ENCODE data around the gene CYYR1. TPM values are rescaled to one million over a fixed set of nuclear protein-coding genes. Genes with fewer than 3 reads are reported as not detected.

CYYR1 gene
- polyA plus RNA-seq, 3 donors: 0.16 to 0.30 TPM; not detected in 1

GRCh38 chr21:26597981-26598380, 24.9 kb upstream of the CYYR1 start:
- H3K4me1 Mint-ChIP-seq: no peaks in the 10 kb centered on the region
- no peak overlapping the region for H3K4me2 ChIP-seq (replicated peaks; ENCODE audit: extremely low read depth, low read length, poor library complexity, severe bottlenecking)
- intact Hi-C loops (cut with micrococcal nuclease): no loop called here

DNA sequence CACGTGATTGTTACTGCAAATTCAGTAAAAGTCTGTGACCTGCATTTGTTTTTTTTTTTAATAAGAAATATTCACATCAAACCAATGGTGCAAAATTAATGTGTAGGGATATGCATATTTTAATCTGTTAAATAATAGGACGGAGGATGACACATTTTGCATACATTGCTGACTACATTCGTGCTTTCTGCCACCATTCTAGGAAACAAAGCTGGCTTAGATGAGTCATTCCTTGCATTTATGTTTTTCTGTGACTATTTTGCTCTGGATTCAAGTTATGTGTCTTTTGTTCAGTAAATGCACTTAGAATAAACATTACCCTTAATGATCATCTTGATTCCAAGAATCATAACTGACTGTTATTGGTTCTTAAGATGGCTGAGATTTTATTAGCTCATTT, 23.9 kb upstream of the CYYR1 start:
- DNase-seq: no peak
- H3K27ac ChIP-seq (ENCODE audit: low read depth in 1 of 2, low read length in 2 of 2): no peak overlapping the region
- no peaks in the 10 kb centered on the region for H3K4me1 ChIP-seq (ENCODE audit: control insufficient read depth in 1 of 2, insufficient read depth in 2 of 2, low read length in 2 of 2)
- Mint-ChIP-seq H3K36me3 (no peaks in the 10 kb centered on the region), H3K27me3 (ENCODE audit: low read depth in 3 of 3) (peaks cover 0 to 2% (median 0%) of the 10 kb centered on the region in 3 donors), H3K9me3 (peaks cover 0 to 7% (median 0%) of the 10 kb centered on the region in 7 donors), H3K4me3 (no peak overlapping the region), H3K4me1 (no peaks in the 10 kb centered on the region), H3K27ac (no peak overlapping the region)
- intact Hi-C loops (cut with micrococcal nuclease): no loop called here
- H2AFZ ChIP-seq (ENCODE audit: insufficient read depth, low read depth, low read length, poor library complexity, severe bottlenecking): no peak overlapping the region
- H3K4me3 ChIP-seq (replicated peaks in 1 of 3; ENCODE audit: low read depth in 2 of 3, low read length in 3 of 3): no peak overlapping the region
- H3K9ac ChIP-seq (ENCODE audit: insufficient read depth, low read length, poor library complexity, severe bottlenecking): no peak overlapping the region
- no peak overlapping the region for H3K4me2 ChIP-seq (replicated peaks; ENCODE audit: extremely low read depth, low read length, poor library complexity, severe bottlenecking)
- no peak for TF ChIP-seq CTCF (IDR thresholded peaks at IDR 0.05)
- no peaks in the 10 kb centered on the region for H3K27me3 ChIP-seq (ENCODE audit: control insufficient read depth in 2 of 2, insufficient read depth in 2 of 2, low read length in 2 of 2)
- H3K79me2 ChIP-seq (ENCODE audit: insufficient read depth, low read length): no peaks in the 10 kb centered on the region
- H3K9me3 ChIP-seq (replicated peaks in 1 of 2; ENCODE audit: control insufficient read depth in 1 of 2, insufficient read depth in 1 of 2, low read length in 2 of 2): no peaks in the 10 kb centered on the region
- H3K36me3 ChIP-seq (replicated peaks in 1 of 2; ENCODE audit: control insufficient read depth in 1 of 2, insufficient read depth in 2 of 2, low read length in 2 of 2): no peaks in the 10 kb centered on the region
- no CpG with 5 or more reads among the region's 3 CpGs for WGBS (ENCODE audit: insufficient coverage)
- H4K20me1 ChIP-seq (ENCODE audit: insufficient read depth, low read length): no peaks in the 10 kb centered on the region

More at GRCh38 chr21:26597981-26598380, 24.9 kb upstream of the CYYR1 start:
- H3K36me3 Mint-ChIP-seq: no peaks in the 10 kb centered on the region
- no peaks in the 10 kb centered on the region for H3K79me2 ChIP-seq (ENCODE audit: insufficient read depth, low read length)
- no peaks in the 10 kb centered on the region for H3K9me3 ChIP-seq (replicated peaks in 1 of 2; ENCODE audit: control insufficient read depth in 1 of 2, insufficient read depth in 1 of 2, low read length in 2 of 2)
- peaks cover 0 to 3% (median 0%) of the 10 kb centered on the region in 7 donors for H3K9me3 Mint-ChIP-seq
- no peak overlapping the region for H3K27ac Mint-ChIP-seq
- no peak overlapping the region for H2AFZ ChIP-seq (ENCODE audit: insufficient read depth, low read depth, low read length, poor library complexity, severe bottlenecking)
- no peaks in the 10 kb centered on the region for H3K4me1 ChIP-seq (ENCODE audit: control insufficient read depth in 1 of 2, insufficient read depth in 2 of 2, low read length in 2 of 2)
- H4K20me1 ChIP-seq (ENCODE audit: insufficient read depth, low read length): no peaks in the 10 kb centered on the region
- H3K27me3 Mint-ChIP-seq (ENCODE audit: low read depth in 3 of 3): no peaks in the 10 kb centered on the region
- no peaks in the 10 kb centered on the region for H3K27me3 ChIP-seq (ENCODE audit: control insufficient read depth in 2 of 2, insufficient read depth in 2 of 2, low read length in 2 of 2)
- no peak for DNase-seq
- TF ChIP-seq CTCF (IDR thresholded peaks at IDR 0.05): no peak
- H3K36me3 ChIP-seq (replicated peaks in 1 of 2; ENCODE audit: control insufficient read depth in 1 of 2, insufficient read depth in 2 of 2, low read length in 2 of 2): no peaks in the 10 kb centered on the region
- WGBS (ENCODE audit: insufficient coverage): no CpG with 5 or more reads among the region's 2 CpGs
- no peak overlapping the region for H3K4me3 ChIP-seq (replicated peaks in 1 of 3; ENCODE audit: low read depth in 2 of 3, low read length in 3 of 3)
- H3K9ac ChIP-seq (ENCODE audit: insufficient read depth, low read length, poor library complexity, severe bottlenecking): no peak overlapping the region
- H3K4me3 Mint-ChIP-seq: no peak overlapping the region
- H3K27ac ChIP-seq (ENCODE audit: low read depth in 1 of 2, low read length in 2 of 2): no peak overlapping the region
